Stomach smooth muscle (tissue), 2 donors: ENCODE measurements around the gene RAB20.

Source experiments
- H3K27ac ChIP-seq: one replicate; pipeline ENCODE4 v1.7.0; 2013; ENCODE audit warnings: mild to moderate bottlenecking, low read length, inconsistent platforms
- H3K27me3 ChIP-seq, 2 donors: one replicate each; pipeline ENCODE4 v1.7.0; 2013; ENCODE audit warnings: low read length in 2 of 2; ENCODE audit not compliant: insufficient read depth in 2 of 2, control insufficient read depth in 1 of 2
- H3K36me3 ChIP-seq, 2 donors: one replicate each; pipeline ENCODE4 v1.7.0; 2013; ENCODE audit warnings: low read length in 2 of 2; ENCODE audit not compliant: control insufficient read depth in 2 of 2, insufficient read depth in 2 of 2
- H3K4me1 ChIP-seq: one replicate; pipeline ENCODE4 v1.7.0; 2013; ENCODE audit warnings: low read length; ENCODE audit not compliant: control insufficient read depth, insufficient read depth
- H3K4me3 ChIP-seq, 2 donors: one replicate each; pipeline ENCODE4 v1.7.0; 2013; ENCODE audit warnings: low read length in 2 of 2
- H3K9ac ChIP-seq, 2 donors: one replicate each; pipeline ENCODE4 v1.7.0; 2013; ENCODE audit warnings: low read length in 2 of 2, mild to moderate bottlenecking in 1 of 2
- H3K9me3 ChIP-seq, 2 donors: one replicate each; pipeline ENCODE4 v1.7.0; 2013; ENCODE audit warnings: low read length in 2 of 2; ENCODE audit not compliant: control insufficient read depth in 2 of 2
- donor health status: healthy.
- donor health status: Pancreatic carcinoma.

The RAB20 gene

DNA sequence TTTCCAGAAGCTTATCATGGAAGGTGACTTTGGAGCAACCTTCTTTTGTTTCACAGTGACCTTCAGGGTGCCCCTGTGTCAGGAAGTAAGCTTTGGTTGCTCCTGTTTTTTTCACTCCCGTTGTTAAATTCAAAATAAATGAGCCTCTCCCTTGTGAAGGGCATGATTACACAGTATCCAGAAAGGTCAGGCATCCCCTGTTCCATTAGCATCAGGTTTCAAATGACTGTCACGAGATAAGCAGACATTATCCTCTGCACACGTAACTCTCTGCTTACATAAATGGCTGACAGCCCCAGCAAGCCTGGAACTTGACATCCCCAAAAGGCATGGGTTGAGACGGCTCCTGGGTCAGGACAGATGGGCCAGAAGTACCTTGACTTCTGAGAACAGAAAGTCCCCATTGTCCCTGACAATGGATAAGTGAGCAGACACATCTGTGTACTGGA, 52.0 kb downstream of the RAB20 start:
- Histone ChIP-seq H3K4me3 (no peak overlapping the region), H3K4me1 (peaks cover 40% of the 10 kb centered on the region), H3K9ac (no peak overlapping the region), H3K27ac (peak overlapping the region; percentile 62), H3K9me3 (no peaks in the 10 kb centered on the region), H3K27me3 (no peaks in the 10 kb centered on the region), H3K36me3 (peaks cover 60 to 67% of the 10 kb centered on the region in 2 donors)

DNA sequence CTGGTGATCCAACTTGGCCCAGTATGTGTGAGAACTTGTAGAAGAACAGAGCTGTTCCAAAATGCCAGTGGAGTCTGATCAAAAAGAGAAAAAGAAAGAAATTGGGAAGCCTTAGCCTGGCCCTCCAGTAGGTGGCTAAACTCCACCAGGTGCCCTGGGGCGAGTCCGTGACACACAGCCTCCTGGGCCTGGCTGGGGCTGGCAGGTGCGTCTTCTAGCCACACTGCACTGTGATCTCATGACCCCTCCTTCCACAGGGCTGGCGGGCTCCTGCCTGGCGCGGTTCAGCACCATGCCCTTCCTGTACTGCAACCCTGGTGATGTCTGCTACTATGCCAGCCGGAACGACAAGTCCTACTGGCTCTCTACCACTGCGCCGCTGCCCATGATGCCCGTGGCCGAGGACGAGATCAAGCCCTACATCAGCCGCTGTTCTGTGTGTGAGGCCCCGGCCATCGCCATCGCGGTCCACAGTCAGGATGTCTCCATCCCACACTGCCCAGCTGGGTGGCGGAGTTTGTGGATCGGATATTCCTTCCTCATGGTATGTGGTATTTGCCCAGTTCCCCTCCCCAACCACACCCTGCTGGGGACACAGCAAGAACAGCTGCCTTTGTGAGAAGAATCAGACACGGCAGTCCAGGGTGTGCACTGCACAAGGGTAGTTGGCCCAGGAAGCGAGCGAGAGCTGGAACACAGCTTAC, 53.7 kb downstream of the RAB20 start:
- peak overlapping the region in 1 of 2 donors; percentile 29 for H3K4me3 ChIP-seq
- no peak overlapping the region for H3K9ac ChIP-seq
- no peaks in the 10 kb centered on the region for H3K9me3 ChIP-seq
- H3K4me1 ChIP-seq, result peaks cover 49% of the 10 kb centered on the region
- H3K27ac ChIP-seq, result peak overlapping the region; percentile 70
- no peaks in the 10 kb centered on the region for H3K27me3 ChIP-seq
- peaks cover 60 to 73% of the 10 kb centered on the region in 2 donors for H3K36me3 ChIP-seq

DNA sequence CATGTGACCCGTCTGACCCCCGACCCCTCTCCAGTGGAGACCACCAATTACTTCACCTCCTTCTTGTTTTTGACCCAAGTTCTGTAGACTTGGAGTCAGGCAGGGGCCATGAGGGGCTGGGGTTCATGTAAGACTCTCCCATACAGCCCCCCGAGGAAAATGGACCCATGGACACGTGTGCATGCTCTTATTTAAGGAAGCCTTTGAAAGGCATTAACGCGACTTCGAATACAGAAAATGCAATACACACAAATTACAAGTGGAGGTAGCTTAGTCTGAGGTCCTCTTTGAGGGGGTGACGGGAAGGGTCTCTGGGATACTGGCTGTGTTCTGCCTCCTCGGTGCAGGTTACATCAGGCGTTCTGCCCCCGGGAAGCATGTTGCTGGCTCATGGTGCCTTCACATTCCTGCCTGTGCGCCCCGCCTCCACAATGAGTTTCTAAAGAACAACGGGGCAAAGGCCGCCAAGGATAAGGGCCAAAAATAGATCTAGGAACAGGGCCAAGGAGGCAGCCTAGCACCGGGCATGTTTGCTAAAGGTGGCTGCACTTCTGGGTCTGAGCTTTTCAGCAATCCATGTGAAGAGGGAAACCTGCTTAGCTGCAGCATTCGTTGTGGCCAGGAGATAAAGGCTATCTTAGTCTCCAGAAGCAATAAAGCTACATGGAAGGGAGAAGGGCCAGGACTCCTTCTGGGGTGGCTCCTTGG, 54.5 kb downstream of the RAB20 start:
- Histone ChIP-seq H3K9ac (no peak overlapping the region), H3K27ac (peak overlapping the region; percentile 70), H3K4me3 (peak overlapping the region in 1 of 2 donors; percentile 29), H3K27me3 (no peaks in the 10 kb centered on the region), H3K4me1 (peaks cover 49% of the 10 kb centered on the region), H3K36me3 (peaks cover 61 to 74% of the 10 kb centered on the region in 2 donors), H3K9me3 (no peaks in the 10 kb centered on the region)

DNA sequence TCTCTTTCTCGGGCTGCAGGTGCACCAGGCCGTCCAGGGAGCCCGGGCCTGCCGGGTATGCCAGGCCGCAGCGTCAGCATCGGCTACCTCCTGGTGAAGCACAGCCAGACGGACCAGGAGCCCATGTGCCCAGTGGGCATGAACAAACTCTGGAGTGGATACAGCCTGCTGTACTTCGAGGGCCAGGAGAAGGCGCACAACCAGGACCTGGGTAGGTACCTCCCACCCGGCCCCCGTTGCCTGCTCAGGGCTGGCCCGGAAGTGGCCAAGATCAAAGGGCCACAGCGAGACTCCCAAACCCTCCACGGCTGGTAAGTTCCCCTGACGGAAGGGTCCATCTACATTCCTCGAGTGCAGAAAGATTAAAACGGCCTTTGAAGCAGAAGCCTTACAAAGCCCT, 55.1 kb downstream of the RAB20 start:
- Histone ChIP-seq H3K27ac (peak overlapping the region; percentile 70), H3K9me3 (no peaks in the 10 kb centered on the region), H3K27me3 (no peaks in the 10 kb centered on the region), H3K4me1 (peaks cover 49% of the 10 kb centered on the region), H3K9ac (no peak overlapping the region), H3K4me3 (no peak overlapping the region), H3K36me3 (peaks cover 61 to 74% of the 10 kb centered on the region in 2 donors)

DNA sequence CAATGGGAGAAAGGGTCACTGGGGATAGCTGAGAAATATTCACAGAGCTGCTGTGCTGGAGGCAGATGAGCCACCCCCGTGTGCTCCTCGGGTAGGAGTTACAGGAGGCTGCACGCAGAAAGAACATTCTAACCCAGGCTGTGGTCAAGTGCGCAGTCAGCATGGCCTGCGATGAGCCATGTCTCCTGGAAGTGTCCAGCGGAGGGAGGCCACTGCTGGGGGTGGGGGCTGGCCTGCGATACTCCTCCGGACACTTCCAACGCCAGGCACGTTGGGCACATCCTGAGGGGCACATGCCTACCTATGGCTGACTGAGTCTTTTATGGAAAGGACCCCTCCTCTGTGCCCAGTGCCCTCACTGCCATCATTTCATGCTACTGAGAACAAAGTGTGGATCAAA, 55.9 kb downstream of the RAB20 start:
- Histone ChIP-seq H3K9me3 (no peaks in the 10 kb centered on the region), H3K27me3 (no peaks in the 10 kb centered on the region), H3K9ac (no peak overlapping the region), H3K4me3 (no peak overlapping the region), H3K4me1 (peaks cover 49% of the 10 kb centered on the region), H3K36me3 (peaks cover 67 to 77% of the 10 kb centered on the region in 2 donors), H3K27ac (peak overlapping the region; percentile 70)

DNA sequence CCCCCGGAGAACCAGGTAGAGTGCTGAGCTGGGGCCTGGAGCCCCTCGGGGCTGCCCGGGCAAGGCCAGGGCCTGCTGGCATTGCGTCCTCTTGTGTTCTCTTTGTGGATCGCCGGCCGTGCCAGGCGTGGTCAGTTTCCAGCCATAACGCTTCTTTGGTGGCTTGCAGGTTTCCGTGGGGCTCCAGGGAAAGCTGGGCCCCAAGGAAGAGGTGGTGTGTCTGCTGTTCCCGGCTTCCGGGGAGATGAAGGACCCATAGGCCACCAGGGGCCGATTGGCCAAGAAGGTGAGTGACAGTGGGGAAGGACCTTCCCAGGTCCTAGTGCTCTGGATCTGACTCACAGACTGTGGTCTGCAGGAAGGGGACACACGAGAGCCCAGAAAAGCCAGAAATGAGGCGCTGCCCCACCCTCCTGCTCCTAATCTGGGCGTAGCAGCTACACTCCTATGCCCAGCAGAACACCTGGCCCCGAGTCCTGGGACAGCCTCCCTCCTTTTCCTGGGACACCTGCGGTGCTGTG, 57.5 kb downstream of the RAB20 start:
- H3K36me3 ChIP-seq, result peaks cover 71 to 77% of the 10 kb centered on the region in 2 donors
- no peak overlapping the region for H3K4me3 ChIP-seq
- no peaks in the 10 kb centered on the region for H3K9me3 ChIP-seq
- no peaks in the 10 kb centered on the region for H3K27me3 ChIP-seq
- H3K9ac ChIP-seq, result no peak overlapping the region
- peaks cover 39% of the 10 kb centered on the region for H3K4me1 ChIP-seq
- peak overlapping the region; percentile 58 for H3K27ac ChIP-seq

DNA sequence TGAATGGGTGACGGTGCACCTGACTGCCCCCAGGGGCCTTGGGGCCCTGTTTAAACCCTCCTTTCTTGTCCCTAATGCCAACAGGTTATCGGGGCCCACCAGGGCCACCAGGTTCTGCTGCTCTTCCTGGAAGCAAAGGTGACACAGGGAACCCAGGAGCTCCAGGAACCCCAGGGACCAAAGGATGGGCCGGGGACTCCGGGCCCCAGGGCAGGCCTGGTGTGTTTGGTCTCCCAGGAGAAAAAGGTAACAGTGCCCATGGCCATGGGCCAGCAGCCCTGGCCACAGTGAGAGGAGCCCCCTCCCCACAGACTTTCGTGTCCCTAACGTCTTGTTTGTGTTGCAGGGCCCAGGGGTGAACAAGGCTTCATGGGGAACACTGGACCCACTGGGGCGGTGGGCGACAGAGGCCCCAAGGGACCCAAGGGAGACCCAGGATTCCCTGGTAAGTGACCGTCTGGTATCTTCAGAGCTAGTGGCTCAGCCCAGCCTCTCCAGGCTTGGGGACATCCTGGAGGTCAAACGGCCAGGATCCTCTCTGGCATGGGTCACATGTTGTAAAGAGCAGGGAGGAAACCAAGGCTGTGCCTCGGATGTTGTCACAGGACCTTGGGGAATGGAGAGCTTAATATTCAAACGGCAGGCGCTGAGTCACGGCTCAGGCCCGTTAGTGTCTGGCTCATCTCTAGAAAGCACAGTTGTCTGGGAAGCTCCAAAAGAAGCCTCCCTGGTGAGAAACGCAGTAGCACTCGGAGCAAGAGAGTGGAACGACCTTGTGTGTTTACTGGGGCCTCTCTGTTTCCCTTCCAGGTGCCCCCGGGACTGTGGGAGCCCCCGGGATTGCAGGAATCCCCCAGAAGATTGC, 58.3 kb downstream of the RAB20 start:
- peaks cover 71 to 80% of the 10 kb centered on the region in 2 donors for H3K36me3 ChIP-seq
- peaks cover 34% of the 10 kb centered on the region for H3K4me1 ChIP-seq
- peak overlapping the region; percentile 58 for H3K27ac ChIP-seq
- no peak overlapping the region for H3K4me3 ChIP-seq
- no peaks in the 10 kb centered on the region for H3K9me3 ChIP-seq
- no peaks in the 10 kb centered on the region for H3K27me3 ChIP-seq
- H3K9ac ChIP-seq, result no peak overlapping the region

DNA sequence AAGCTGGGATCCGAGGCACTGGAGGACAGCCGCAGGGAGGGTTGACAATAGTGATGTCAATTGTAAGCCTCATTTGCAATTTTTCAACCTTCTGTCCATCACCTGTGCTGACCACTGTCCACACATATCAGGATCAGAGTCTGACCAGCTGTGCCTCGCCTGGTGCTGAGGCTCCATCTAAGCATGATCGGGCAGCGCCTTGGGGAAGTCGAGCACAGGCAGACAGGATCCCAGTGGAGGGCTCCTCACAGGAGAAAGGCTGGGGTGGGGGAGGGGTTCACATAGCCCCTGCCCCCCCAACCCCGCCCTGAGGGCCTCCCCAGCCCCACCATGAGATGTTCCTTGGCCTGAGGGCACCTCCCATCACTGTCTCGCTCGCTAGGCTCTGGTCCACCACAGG, 60.3 kb downstream of the RAB20 start:
- H3K9me3 ChIP-seq, result no peaks in the 10 kb centered on the region
- peaks cover 14% of the 10 kb centered on the region for H3K4me1 ChIP-seq
- H3K36me3 ChIP-seq, result peaks cover 84 to 85% of the 10 kb centered on the region in 2 donors
- no peaks in the 10 kb centered on the region for H3K27me3 ChIP-seq
- no peak overlapping the region for H3K9ac ChIP-seq
- H3K4me3 ChIP-seq, result no peak overlapping the region
- H3K27ac ChIP-seq, result peak overlapping the region; percentile 31

DNA sequence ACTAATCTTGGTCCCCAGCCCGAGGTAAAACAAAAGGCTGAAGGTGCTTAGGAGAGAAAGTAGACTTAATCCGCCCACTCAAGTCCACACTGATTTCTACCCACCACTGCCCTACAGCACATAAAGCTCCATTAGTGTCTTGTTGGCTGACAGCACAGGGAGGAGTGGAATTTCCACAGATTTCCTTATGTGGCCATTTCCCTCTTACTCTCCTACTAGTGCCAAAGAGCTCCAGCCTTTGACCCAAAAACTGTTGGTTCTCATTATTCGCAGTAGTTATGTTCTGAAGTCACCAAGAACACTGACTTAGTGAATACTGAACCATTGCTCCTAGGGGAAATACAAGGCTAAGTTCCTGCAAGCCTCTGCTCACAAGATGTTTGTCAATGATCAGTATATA, 61.2 kb downstream of the RAB20 start:
- Histone ChIP-seq H3K4me3 (no peak overlapping the region), H3K36me3 (peaks cover 85 to 86% of the 10 kb centered on the region in 2 donors), H3K27ac (no peak overlapping the region)

DNA sequence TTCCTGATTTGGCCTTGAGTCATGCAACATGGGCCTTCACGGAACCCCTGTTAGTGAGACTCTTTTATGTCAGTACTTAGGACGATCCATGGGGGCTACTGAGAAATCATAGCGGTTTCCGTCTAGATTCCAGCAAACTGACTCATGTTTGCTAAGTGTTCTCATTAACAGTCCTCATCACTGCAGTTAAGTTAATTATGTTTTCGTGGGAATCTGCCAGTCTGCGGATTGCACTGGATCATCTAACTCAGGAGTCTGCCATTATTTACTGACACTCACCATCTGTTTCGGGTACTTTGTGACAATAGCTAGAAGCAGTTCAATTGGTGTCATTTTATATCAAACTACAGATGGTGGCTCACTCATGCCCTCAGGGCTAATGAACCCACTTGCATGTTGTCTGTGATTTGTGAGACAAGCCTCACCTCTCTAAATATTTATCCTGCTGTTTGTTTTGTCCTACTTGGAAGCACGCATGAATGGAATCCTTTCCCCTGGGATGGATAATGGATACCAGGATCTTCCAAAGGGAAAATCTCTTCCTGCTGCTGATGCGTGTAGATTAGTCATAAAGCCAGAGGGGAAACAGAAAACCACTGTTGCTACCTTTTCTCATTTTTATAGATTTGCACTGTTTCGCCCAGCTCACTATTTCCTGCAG, 61.8 kb downstream of the RAB20 start:
- Histone ChIP-seq H3K4me3 (no peak overlapping the region), H3K36me3 (peaks cover 90 to 91% of the 10 kb centered on the region in 2 donors), H3K27me3 (no peaks in the 10 kb centered on the region), H3K27ac (no peak overlapping the region), H3K4me1 (peaks cover 9% of the 10 kb centered on the region), H3K9me3 (no peaks in the 10 kb centered on the region), H3K9ac (no peak overlapping the region)

More for the DNA sequence above, 61.2 kb downstream of the RAB20 start:
- H3K9me3 ChIP-seq, result no peaks in the 10 kb centered on the region
- H3K9ac ChIP-seq, result no peak overlapping the region
- no peaks in the 10 kb centered on the region for H3K27me3 ChIP-seq
- peaks cover 9% of the 10 kb centered on the region for H3K4me1 ChIP-seq
